ENCODE data around the gene PPIL6. TPM values are rescaled to one million over a fixed set of nuclear protein-coding genes. Genes with fewer than 3 reads are reported as not detected.

The PPIL6 gene
- polyA plus RNA-seq, 2 of the 4 experiments (the other 2 are of a cell fraction), result 1.6 to 5.0 TPM

DNA sequence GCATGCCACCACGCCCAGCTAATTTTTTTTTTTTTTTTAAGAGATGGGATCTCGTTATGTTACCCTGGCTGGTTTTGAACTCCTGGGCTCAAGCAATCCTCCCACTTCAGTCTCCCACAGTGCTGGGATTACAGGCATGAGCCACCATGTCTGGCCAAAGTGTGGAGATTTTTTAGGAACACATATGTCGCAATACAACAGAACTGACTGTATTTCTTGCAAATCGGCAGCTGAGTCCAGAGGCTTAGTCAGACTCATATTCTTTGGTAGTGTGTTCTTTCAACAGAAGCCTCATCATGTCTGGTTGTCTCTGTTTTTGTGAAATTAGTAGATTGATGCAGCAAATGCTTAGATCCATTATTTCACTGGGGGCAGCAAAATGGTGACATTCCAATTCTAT is 34.2 kb downstream of the PPIL6 start:
- peak; percentile 21 to 47; a peak in 3 of 4 replicates for TF ChIP-seq CEBPB (IDR thresholded peaks at IDR 0.05)
- no peak for TF ChIP-seq SMC3 (IDR thresholded peaks at IDR 0.05)
- FAIRE-seq (no peak), DNase-seq (ENCODE audit: low read depth in 1 of 2, low spot score in 1 of 2) (no peak), ATAC-seq (no peak)
- H3K4me2 ChIP-seq, result no peak overlapping the region
- ChIA-PET CTCF (interaction anchor here (0.6 kb wide), 1 partner anchor 29 kb away, joined by 3 read pairs; no protein-coding TSS in a partner anchor), POLR2A (no interaction called here)
- H3K9me3 ChIP-seq, result no peaks in the 10 kb centered on the region
- no peak overlapping the region for H3K27ac ChIP-seq
- H3K4me1 ChIP-seq, result no peaks in the 10 kb centered on the region
- 81% methylated on average over 4 of the region's 4 CpGs for WGBS (ENCODE audit: missing lambda C conversion rate)
- H3K4me3 ChIP-seq, result no peak overlapping the region

DNA sequence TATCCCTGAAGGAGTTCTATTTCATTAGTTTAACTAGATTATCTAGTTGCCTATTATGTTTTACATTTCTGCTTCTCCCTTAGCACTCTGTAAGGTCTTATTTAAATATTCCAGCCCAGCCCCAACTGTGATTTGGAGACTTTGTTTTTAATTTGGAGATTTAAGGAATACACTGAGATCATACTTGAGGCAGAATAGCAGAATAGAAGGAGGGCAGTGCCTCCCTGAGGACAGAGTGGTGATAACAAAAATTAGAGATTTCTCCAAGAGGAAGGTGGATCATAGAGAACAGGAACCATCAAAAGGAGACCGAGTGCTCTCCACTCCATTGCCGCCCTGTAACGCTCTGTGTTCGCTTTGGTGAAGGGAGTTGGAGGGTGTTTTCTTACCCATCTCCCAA is 43.4 kb downstream of the PPIL6 start:
- Histone ChIP-seq H3K4me3 (no peak overlapping the region), H3K9me3 (no peaks in the 10 kb centered on the region), H3K4me1 (no peaks in the 10 kb centered on the region), H3K4me2 (no peak overlapping the region), H3K27ac (no peak overlapping the region)
- 80% methylated on average over 4 of the region's 4 CpGs for WGBS (ENCODE audit: missing lambda C conversion rate)
- no peak for FAIRE-seq
- peak in 1 of 2 experiments; percentile 11 for DNase-seq (ENCODE audit: low read depth in 1 of 2, low spot score in 1 of 2)
- ChIA-PET CTCF (interaction anchor here (0.7 to 2.0 kb wide), 4 partner anchors 10 to 209 kb away, joined by 3 to 8 read pairs (median 4); no protein-coding TSS in a partner anchor), POLR2A (interaction anchor here (0.6 kb wide), 1 partner anchor 15 kb away, joined by 3 read pairs; no protein-coding TSS in a partner anchor)
- peak; percentile 54 to 60; a peak in 5 of 6 replicates for ATAC-seq
- TF ChIP-seq ZSCAN20 (CRISPR knock-in tag; IDR thresholded peaks at IDR 0.05) (no peak), SMC3 (IDR thresholded peaks at IDR 0.05) (0 out of 3 replicates have a peak, but pooled peaks have one; percentile 9), TP53 (CRISPR knock-in tag; IDR thresholded peaks at IDR 0.05) (no peak), ZFP36 (IDR thresholded peaks at IDR 0.05; ENCODE audit: borderline replicate concordance, partially characterized antibody) (no peak), SREBF2 (IDR thresholded peaks at IDR 0.05) (no peak), CHD4 (IDR thresholded peaks at IDR 0.05; ENCODE audit: borderline replicate concordance) (no peak), CTCF (IDR thresholded peaks at IDR 0.05) (peak; percentile 19; the same call in 2 of the 3 replicates), KDM5A (IDR thresholded peaks at IDR 0.05) (no peak), RFX5 (IDR thresholded peaks at IDR 0.05) (no peak), RAD21 (conservative IDR thresholded peaks at IDR 0.05 in 1 of 2, IDR thresholded peaks at IDR 0.05 in 1 of 2) (peak; percentile 42 to 53; a peak in 4 of 5 replicates), KDM1A (IDR thresholded peaks at IDR 0.05; ENCODE audit: low read depth) (no peak), MAZ (IDR thresholded peaks at IDR 0.05; ENCODE audit: borderline replicate concordance, low read depth, low read length) (no peak)

DNA sequence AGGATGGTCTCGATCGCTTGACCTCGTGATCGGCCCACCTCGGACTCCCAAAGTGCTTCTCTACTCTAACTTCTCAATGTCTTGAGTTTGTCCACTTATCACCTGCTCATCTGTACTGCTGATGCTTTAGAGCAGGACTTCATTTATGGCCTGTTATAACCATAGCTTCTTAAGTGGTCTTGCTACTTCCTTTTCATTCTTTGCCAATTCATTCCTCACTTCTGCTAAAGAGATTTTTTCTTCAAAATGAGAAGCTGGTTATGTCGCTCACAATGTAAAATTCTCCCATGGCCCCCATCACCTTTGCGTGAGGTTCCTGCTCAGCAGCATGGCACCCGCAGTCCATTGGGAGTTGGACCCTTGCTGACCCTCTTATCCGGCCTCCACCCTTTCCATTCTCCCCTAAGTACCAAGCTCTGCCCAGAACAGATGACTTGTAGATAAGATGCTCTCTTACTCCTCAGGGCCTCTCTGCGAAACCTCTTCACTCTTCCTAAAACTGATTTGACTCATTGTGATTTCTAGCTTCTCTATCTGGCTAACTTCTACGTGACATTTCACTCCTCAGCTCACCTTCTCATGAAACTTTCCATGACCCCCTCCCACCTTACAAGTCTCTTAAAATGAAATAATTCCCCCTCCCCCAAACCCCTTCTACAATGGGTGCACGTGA is 44.2 kb downstream of the PPIL6 start:
- no peak overlapping the region for H3K27ac ChIP-seq
- ChIA-PET POLR2A (interaction anchor here (0.6 kb wide), 1 partner anchor 16 kb away, joined by 3 read pairs; no protein-coding TSS in a partner anchor), CTCF (interaction anchor here (0.7 to 2.7 kb wide), 3 partner anchors 11 to 208 kb away, joined by 3 to 12 read pairs (median 8); no protein-coding TSS in a partner anchor)
- no peaks in the 10 kb centered on the region for H3K9me3 ChIP-seq
- FAIRE-seq (no peak), ATAC-seq (no peak), DNase-seq (ENCODE audit: low read depth in 1 of 2, low spot score in 1 of 2) (no peak)
- no peak overlapping the region for H3K4me2 ChIP-seq
- no peaks in the 10 kb centered on the region for H3K4me1 ChIP-seq
- 86% methylated on average over 12 of the region's 12 CpGs for WGBS (ENCODE audit: missing lambda C conversion rate)
- no peak for TF ChIP-seq GATA3 (IDR thresholded peaks at IDR 0.05; ENCODE audit: borderline replicate concordance)
- TF ChIP-seq BHLHE40 (IDR thresholded peaks at IDR 0.05; ENCODE audit: low read depth, low read length), result no peak
- TF ChIP-seq PHF8 (IDR thresholded peaks at IDR 0.05; ENCODE audit: borderline replicate concordance, low read depth), result no peak
- no peak for TF ChIP-seq EHF (CRISPR knock-in tag; IDR thresholded peaks at IDR 0.05)
- TF ChIP-seq POLR2A (IDR thresholded peaks at IDR 0.05; ENCODE audit: low read length), result no peak
- TF ChIP-seq CBX2 (IDR thresholded peaks at IDR 0.05; ENCODE audit: borderline replicate concordance, low read depth), result no peak
- no peak overlapping the region for H3K4me3 ChIP-seq

Measured in A549 (cell line).